Subcutaneous adipose tissue (tissue), 4 donors: ENCODE results near the gene LGALS8. TPM values are rescaled to one million over a fixed set of nuclear protein-coding genes. Genes with fewer than 3 reads are reported as not detected.

Experiments
- CTCF ChIP-seq: fragments of 450-650 bp; IDR thresholded peaks from one replicate; pipeline ENCODE4 v1.5.1; 2016; ENCODE audit warnings: low read depth, mild to moderate bottlenecking, control low read depth, antibody characterized with exemption, moderate library complexity
- total RNA-seq, 4 donors: library from RNA; depleted of rRNA; stranded (reverse); fragments of >200 nt; gene quantifications; one replicate each; pipeline ENCODE4 v1.1.0, GENCODE V29; 2016

Gene LGALS8
- total RNA-seq, 4 donors from 2014 or later, result 98.5 to 123 (median 115) TPM

GRCh38 chr1:236502579-236502971 is 21.2 kb upstream of the LGALS8 start:
- no peak for TF ChIP-seq CTCF

GRCh38 chr1:236502972-236503639 is 20.7 kb upstream of the LGALS8 start:
- no peak for TF ChIP-seq CTCF

- TF ChIP-seq CTCF, result no peak
These were observed 16.6 kb upstream of the LGALS8 start for GRCh38 chr1:236507022-236507700.

GRCh38 chr1:236508593-236509027 is 15.2 kb upstream of the LGALS8 start:
- no peak for TF ChIP-seq CTCF

- no peak for TF ChIP-seq CTCF
These were observed 14.6 kb upstream of the LGALS8 start for GRCh38 chr1:236509203-236509602.

- no peak for TF ChIP-seq CTCF
These were observed 14.0 kb upstream of the LGALS8 start for GRCh38 chr1:236509647-236510401.
